Measurements from ENCODE around the gene C10orf105.
A peak's percentile ranks its signal among the peaks of the same experiment; 100 is the strongest.

Gene C10orf105

GRCh38 chr10:71751515-71752224 is 32.1 kb upstream of the C10orf105 start:
- no peak for DNase-seq (ENCODE audit: low read depth, low spot score)

GRCh38 chr10:71750986-71751385 is 31.4 kb upstream of the C10orf105 start:
- no peak for DNase-seq (ENCODE audit: low read depth, low spot score)

GRCh38 chr10:71750124-71750841 is 30.7 kb upstream of the C10orf105 start:
- DNase-seq (ENCODE audit: low read depth, low spot score) = no peak

GRCh38 chr10:71749396-71749795 is 29.8 kb upstream of the C10orf105 start:
- DNase-seq (ENCODE audit: low read depth, low spot score) = no peak

GRCh38 chr10:71748671-71749191 is 29.2 kb upstream of the C10orf105 start:
- DNase-seq (ENCODE audit: low read depth, low spot score) = peak; percentile 55

- no peak for DNase-seq (ENCODE audit: low read depth, low spot score)
These were observed 28.3 kb upstream of the C10orf105 start for GRCh38 chr10:71747551-71748523.

GRCh38 chr10:71747039-71747531 is 27.5 kb upstream of the C10orf105 start:
- DNase-seq (ENCODE audit: low read depth, low spot score) = no peak

GRCh38 chr10:71746344-71747037 is 26.9 kb upstream of the C10orf105 start:
- peak; percentile 82 for DNase-seq (ENCODE audit: low read depth, low spot score)

- no peak for DNase-seq (ENCODE audit: low read depth, low spot score)
These were observed 26.2 kb upstream of the C10orf105 start for GRCh38 chr10:71745664-71746250.

GRCh38 chr10:71744897-71745663 is 25.5 kb upstream of the C10orf105 start:
- DNase-seq (ENCODE audit: low read depth, low spot score) = no peak

GRCh38 chr10:71743866-71744265 is 24.3 kb upstream of the C10orf105 start:
- no peak for DNase-seq (ENCODE audit: low read depth, low spot score)

- DNase-seq (ENCODE audit: low read depth, low spot score) = no peak
These were observed 23.7 kb upstream of the C10orf105 start for GRCh38 chr10:71743089-71743838.

- no peak for DNase-seq (ENCODE audit: low read depth, low spot score)
These were observed 22.9 kb upstream of the C10orf105 start for GRCh38 chr10:71742301-71743088.

GRCh38 chr10:71741671-71742070 is 22.1 kb upstream of the C10orf105 start:
- no peak for DNase-seq (ENCODE audit: low read depth, low spot score)

- DNase-seq (ENCODE audit: low read depth, low spot score) = no peak
These were observed 21.5 kb upstream of the C10orf105 start for GRCh38 chr10:71741029-71741428.

GRCh38 chr10:71740069-71740653 is 20.6 kb upstream of the C10orf105 start:
- DNase-seq (ENCODE audit: low read depth, low spot score) = no peak

GRCh38 chr10:71739358-71739900 is 19.9 kb upstream of the C10orf105 start:
- DNase-seq (ENCODE audit: low read depth, low spot score) = no peak

- DNase-seq (ENCODE audit: low read depth, low spot score) = no peak
These were observed 18.2 kb upstream of the C10orf105 start for GRCh38 chr10:71737834-71738197.

All from ELF-1 (cell line).